Measurements from ENCODE around the gene STON1.
"Not testable (repeated sequence)": the region's sequence is repeated elsewhere in the genome, so short reads cannot be mapped to it uniquely, and the experiment has no call there.

Gene STON1

GRCh38 chr2:48617618-48618017 is 87.7 kb downstream of the STON1 start, which contains the start of gene GTF2A1L:
TSS of gene GTF2A1L (plus strand) at chr2:48617856. CDS start at chr2:48617875, 19 bp downstream.
- no peak for DNase-seq (ENCODE audit: low read depth)

- no peak for DNase-seq (ENCODE audit: low read depth)
These were observed 89.6 kb downstream of the STON1 start for GRCh38 chr2:48619526-48619925.

- DNase-seq (ENCODE audit: low read depth): no peak
These were observed 90.7 kb downstream of the STON1 start for GRCh38 chr2:48620604-48621003.

GRCh38 chr2:48622691-48623090 is 92.7 kb downstream of the STON1 start:
- DNase-seq (ENCODE audit: low read depth): not testable (repeated sequence)

GRCh38 chr2:48624696-48625095 is 94.7 kb downstream of the STON1 start:
- DNase-seq (ENCODE audit: low read depth): no peak

- no peak for DNase-seq (ENCODE audit: low read depth)
These were observed 96.1 kb downstream of the STON1 start for GRCh38 chr2:48626047-48626446.

- no peak for DNase-seq (ENCODE audit: low read depth)
These were observed 103.2 kb downstream of the STON1 start for GRCh38 chr2:48633143-48633542.

- no peak for DNase-seq (ENCODE audit: low read depth)
These were observed 105.8 kb downstream of the STON1 start for GRCh38 chr2:48635786-48636185.

- DNase-seq (ENCODE audit: low read depth): no peak
These were observed 108.3 kb downstream of the STON1 start for GRCh38 chr2:48638261-48638660.

Measured in fibroblast of the conjunctiva (primary cell).